Measurements from ENCODE around the gene FAHD1.

DNA sequence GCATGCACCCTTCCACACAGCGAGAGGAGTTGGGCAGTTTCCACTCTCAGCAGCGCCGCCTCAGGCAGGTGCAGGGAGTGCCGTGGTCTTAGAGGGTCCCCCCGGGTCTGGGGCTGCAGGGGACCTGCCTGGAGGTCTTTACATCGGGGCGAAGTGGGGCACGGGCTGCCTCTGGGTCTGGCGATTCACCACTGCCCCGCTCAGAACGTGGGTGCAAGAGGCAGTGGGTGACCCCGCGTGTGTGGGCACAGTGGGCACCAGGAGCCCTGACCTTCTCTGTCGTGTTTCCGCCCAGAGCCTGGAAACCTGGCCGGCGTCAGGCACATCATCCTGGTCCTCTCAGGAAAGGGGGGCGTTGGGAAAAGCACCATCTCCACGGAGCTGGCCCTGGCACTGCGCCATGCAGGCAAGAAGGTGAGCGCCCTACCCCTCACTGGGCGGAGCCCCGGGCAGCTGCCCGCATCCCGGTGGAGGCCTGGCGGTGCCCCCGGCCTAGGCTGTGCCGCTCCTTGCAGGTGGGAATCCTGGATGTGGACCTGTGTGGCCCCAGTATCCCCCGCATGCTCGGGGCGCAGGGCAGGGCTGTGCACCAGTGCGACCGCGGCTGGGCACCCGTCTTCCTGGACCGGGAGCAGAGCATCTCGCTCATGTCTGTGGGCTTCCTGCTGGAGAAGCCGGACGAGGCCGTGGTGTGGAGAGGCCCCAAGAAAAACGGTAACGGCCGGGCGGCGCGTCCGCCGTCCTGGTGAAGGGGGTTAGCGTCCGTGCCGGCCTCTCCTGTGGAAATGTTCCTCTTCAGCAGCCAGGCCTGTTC is 40.6 kb upstream of the FAHD1 start:
- TF ChIP-seq POLR2A (IDR thresholded peaks at IDR 0.05; ENCODE audit: low read length), result no peak
- no peak for TF ChIP-seq GATA1 (IDR thresholded peaks at IDR 0.05; ENCODE audit: low read depth, low read length)
